ENCODE results near the gene HDLBP. TPM values are rescaled to one million over a fixed set of nuclear protein-coding genes. Genes with fewer than 3 reads are reported as not detected.

Gene HDLBP
- total and polyA plus RNA-seq, 8 donors: 273 to 996 (median 749) TPM

GRCh38 chr2:241249654-241250053, 65.8 kb downstream of the HDLBP start:
- intact Hi-C loops (cut with DNase I): no loop called here
- Histone ChIP-seq H3K4me3 (no peak overlapping the region), H3K27me3 (no peaks in the 10 kb centered on the region), H3K27ac (no peak overlapping the region), H3K4me1 (peaks cover 0 to 7% (median 0%) of the 10 kb centered on the region in 3 donors), H3K36me3 (peaks cover 8 to 99% (median 89%) of the 10 kb centered on the region in 3 donors), H3K9me3 (no peaks in the 10 kb centered on the region)
- 87 to 90% methylated on average over 14 of the region's 14 CpGs for WGBS, 2 donors
- no peak for TF ChIP-seq CTCF (IDR thresholded peaks at IDR 0.05)
- ATAC-seq (no peak), FAIRE-seq (no peak), DNase-seq (no peak)

GRCh38 chr2:241248897-241249296, 66.6 kb downstream of the HDLBP start:
- H3K27ac ChIP-seq: no peak overlapping the region
- no peak overlapping the region for H3K4me3 ChIP-seq
- intact Hi-C loops (cut with DNase I): no loop called here
- no peak for FAIRE-seq
- no peak for ATAC-seq
- 71 to 72% methylated on average over 6 of the region's 6 CpGs for WGBS, 2 donors
- H3K27me3 ChIP-seq: no peaks in the 10 kb centered on the region
- H3K4me1 ChIP-seq: no peaks in the 10 kb centered on the region
- peaks cover 14 to 99% (median 89%) of the 10 kb centered on the region in 3 donors for H3K36me3 ChIP-seq
- no peak for TF ChIP-seq CTCF (IDR thresholded peaks at IDR 0.05)
- DNase-seq: peak in 1 of 6 donors; percentile 29
- no peaks in the 10 kb centered on the region for H3K9me3 ChIP-seq

GRCh38 chr2:241248289-241248688, 67.2 kb downstream of the HDLBP start:
- ATAC-seq (no peak), FAIRE-seq (no peak), DNase-seq (peak in 1 of 6 donors; percentile 28)
- no peak for TF ChIP-seq CTCF (IDR thresholded peaks at IDR 0.05)
- no peak overlapping the region for H3K4me3 ChIP-seq
- no peak overlapping the region for H3K27ac ChIP-seq
- intact Hi-C loops (cut with DNase I): no loop called here
- H3K36me3 ChIP-seq: peaks cover 17 to 99% (median 83%) of the 10 kb centered on the region in 3 donors
- 90 to 91% methylated on average over 11 of the region's 11 CpGs for WGBS, 2 donors
- no peaks in the 10 kb centered on the region for H3K27me3 ChIP-seq
- no peaks in the 10 kb centered on the region for H3K9me3 ChIP-seq
- H3K4me1 ChIP-seq: no peaks in the 10 kb centered on the region

GRCh38 chr2:241244368-241244767, 71.1 kb downstream of the HDLBP start:
- 94 to 96% methylated on average over 6 of the region's 6 CpGs for WGBS, 2 donors
- FAIRE-seq (no peak), ATAC-seq (no peak), DNase-seq (no peak)
- H3K36me3 ChIP-seq: peaks cover 23 to 94% (median 75%) of the 10 kb centered on the region in 3 donors
- no peak for TF ChIP-seq CTCF (IDR thresholded peaks at IDR 0.05)
- no peaks in the 10 kb centered on the region for H3K4me1 ChIP-seq
- intact Hi-C loops (cut with DNase I): no loop called here
- no peak overlapping the region for H3K27ac ChIP-seq
- no peak overlapping the region for H3K4me3 ChIP-seq
- H3K9me3 ChIP-seq: no peaks in the 10 kb centered on the region
- H3K27me3 ChIP-seq: no peaks in the 10 kb centered on the region

GRCh38 chr2:241242306-241242705, 73.2 kb downstream of the HDLBP start:
- no peaks in the 10 kb centered on the region for H3K4me1 ChIP-seq
- H3K27ac ChIP-seq: no peak overlapping the region
- no peak overlapping the region for H3K4me3 ChIP-seq
- FAIRE-seq (no peak), DNase-seq (peak in 1 of 6 donors; percentile 47), ATAC-seq (no peak)
- 78 to 85% methylated on average over 14 of the region's 14 CpGs for WGBS, 2 donors
- intact Hi-C loops (cut with DNase I): no loop called here
- H3K27me3 ChIP-seq: no peaks in the 10 kb centered on the region
- H3K9me3 ChIP-seq: no peaks in the 10 kb centered on the region
- TF ChIP-seq CTCF (IDR thresholded peaks at IDR 0.05): no peak
- H3K36me3 ChIP-seq: peaks cover 20 to 94% (median 78%) of the 10 kb centered on the region in 3 donors

Measured in pancreas (tissue), 10 donors.